Ammon's horn (tissue), 1 donor: ENCODE measurements around the gene ZNF511.

Experiments
- DNase-seq: peaks from one replicate; pipeline ENCODE4 v3.0.0-alpha.2; 2016; ENCODE audit warnings: low spot score

ZNF511 gene

DNA sequence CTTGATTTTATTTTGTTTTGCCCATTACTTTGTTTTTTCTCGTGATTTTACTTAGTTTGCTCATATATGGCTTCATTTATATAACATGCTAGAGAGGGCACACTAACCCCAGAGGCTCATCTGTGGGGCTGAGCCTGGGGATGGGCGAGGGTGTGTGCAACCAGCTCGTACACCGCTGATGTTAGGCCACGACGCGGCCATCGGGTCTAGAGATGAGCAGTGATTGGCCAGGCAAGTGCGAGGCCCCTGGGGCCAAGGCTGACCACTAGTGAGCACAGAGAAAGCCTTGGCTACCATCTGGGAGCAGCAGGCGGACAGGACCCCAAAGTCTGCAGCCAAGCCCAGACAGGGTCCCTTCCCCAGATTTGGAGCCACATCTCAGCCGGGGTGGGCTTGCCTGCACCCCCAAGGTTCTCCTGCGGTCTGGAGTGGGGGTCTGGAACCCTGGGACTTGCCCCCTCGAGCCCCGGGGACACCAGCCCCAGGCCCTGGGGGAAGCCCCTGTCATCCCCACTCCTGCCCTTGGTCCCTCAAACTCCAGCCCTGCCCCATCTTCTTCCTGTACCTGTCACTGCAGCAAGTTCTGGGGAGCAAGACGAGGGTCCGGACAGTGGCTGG, 45.4 kb downstream of the ZNF511 start:
- DNase-seq: no peak

DNA sequence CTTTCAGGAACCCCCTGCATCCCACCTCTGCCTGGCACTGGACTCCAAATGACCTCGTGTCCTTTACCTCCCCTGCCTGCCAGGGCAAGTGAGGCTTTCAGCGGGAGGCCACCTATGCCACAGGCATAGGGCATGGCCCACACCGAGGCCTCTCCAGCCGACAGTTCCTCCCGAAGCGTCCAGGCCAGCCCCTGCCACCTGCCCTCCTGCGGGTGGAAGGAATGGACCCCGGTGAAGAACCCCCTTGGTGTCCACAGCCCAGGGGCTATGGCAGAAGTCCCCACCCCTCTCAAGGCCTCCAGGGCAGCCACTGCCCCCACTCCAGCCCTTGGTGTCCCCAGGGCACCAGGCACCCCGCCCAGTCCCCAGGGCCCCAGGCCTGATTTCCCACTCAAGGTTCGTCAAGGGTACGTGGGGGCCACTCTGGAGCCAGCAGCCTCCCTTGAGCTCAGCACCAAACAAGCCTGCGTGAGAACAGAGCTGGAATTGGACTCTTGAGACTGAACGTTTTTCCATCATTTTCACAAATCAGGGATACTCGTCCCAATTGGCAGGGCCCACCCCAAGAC, 46.0 kb downstream of the ZNF511 start:
- no peak for DNase-seq

DNA sequence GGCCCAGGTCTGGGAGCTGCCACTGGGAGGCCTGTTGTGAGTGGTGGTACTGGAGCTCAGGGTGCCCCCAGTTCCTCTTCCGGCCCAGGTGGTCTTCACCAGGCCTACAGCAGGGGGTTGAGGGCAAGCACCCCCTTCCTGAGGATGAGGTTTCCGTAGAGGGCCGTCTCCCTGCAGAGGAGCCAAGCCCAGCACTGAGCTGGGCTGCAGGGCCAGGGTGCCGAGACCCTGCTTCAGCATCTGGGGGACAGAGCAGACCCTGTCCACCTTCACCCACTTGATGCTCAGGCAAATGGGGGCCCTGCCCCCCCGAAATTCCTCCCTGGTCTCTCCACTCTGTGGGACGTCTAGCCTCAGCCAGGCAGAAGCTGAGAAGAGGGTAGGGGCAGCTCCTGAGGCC, 46.6 kb downstream of the ZNF511 start:
- DNase-seq: no peak

DNA sequence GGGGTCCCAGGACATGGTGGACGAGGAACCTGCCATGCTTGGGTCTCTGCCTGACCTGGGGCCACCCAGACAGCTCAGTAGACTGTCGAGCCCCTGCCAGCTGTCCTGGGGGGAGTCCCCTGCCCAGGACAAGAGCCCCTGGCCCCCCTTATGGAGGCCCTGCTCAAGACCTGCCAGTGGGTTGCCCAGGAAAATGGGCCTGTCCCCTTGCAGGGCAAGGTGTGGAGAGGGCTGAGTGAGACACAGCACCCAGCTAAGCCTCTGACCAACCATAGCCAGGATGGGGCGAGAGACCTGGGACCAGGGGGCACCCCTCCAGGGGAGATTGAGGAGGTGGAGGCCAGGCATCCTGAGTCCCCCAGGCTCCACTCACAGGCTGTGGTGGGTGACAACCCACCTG, 47.3 kb downstream of the ZNF511 start:
- no peak for DNase-seq

DNA sequence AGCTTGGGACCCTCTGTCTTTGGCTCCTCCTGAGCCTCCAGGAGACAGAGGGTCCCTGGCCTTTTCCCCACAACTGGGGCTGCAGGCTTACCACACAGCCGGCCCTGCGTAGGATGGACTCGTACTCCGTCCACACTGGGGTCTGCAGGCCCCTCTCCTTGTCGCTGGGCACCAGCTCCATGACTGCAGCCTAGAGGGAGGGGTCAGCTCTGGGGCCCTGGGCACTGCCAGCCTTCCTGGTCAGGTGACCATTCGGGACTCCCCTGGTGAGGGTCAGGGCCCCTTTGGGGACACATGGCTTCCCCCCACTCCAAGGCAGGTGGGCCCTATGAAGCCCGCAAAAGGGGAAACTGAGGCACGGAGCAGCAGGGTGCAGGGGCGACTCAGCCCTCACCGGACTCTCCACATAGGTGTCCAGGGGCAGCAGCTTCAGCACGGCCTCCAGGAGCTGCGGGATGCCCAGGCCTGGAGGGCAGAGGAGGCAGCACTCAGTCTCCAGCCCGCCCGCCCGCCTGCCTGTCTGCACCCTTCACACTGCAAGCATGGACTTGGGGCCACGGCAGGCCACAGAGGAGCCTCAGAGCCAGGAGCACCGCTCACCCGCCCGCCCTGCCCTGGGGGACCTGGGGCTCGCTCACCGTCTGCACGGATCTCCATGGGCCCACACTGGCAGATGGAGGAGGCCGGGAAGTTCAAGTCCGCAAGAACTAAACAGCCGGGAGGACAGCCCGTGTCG, 48.0 kb downstream of the ZNF511 start:
- DNase-seq: no peak

DNA sequence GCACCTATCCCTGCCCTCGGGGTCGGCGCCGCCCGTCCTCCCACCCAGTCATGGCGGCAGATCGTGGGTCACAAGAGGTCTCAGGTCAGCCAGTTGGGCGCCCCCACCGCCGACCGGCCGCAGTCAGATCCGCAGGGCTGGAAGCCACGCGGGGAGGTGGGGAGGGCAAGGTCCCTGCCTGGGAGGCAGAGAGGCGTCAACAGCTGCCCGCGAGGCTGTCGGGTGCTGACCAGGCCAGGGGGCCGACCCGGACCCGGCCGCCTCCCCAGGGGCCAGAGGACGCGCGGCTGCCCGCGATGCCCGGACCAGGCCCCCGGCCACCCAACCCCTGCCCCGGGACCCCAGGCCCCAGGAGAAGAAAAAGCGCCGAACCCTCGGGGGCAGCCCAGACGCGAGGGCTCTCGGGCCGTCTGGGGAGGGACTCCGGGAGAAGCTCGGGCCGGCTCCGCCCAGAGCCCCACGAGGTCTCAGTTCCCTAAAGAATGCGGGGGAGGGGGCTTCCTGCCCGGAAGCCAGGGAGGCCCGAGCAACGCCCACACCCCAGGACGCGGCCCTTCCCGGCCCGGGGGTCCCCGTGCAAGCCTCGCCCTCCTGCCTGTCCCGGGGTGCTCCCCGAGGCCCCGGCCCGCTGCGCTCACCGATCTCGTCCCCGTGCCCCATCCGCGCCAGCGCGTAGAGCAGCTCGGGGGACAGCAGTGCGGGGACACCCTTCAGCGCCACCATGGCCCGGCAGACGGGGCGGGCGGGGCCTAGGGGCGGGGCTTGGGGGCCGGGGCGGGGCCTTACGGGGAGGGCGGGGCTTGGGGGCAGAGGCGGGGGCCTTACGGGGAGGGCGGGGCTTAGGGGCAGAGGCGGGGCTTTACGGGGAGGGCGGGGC, 48.8 kb downstream of the ZNF511 start, which contains the start of gene FUOM:
TSS of gene FUOM (minus strand) at position 735 of the 877 bp plus-strand sequence. CDS start at position 723, 12 bp downstream.
- DNase-seq: no peak

DNA sequence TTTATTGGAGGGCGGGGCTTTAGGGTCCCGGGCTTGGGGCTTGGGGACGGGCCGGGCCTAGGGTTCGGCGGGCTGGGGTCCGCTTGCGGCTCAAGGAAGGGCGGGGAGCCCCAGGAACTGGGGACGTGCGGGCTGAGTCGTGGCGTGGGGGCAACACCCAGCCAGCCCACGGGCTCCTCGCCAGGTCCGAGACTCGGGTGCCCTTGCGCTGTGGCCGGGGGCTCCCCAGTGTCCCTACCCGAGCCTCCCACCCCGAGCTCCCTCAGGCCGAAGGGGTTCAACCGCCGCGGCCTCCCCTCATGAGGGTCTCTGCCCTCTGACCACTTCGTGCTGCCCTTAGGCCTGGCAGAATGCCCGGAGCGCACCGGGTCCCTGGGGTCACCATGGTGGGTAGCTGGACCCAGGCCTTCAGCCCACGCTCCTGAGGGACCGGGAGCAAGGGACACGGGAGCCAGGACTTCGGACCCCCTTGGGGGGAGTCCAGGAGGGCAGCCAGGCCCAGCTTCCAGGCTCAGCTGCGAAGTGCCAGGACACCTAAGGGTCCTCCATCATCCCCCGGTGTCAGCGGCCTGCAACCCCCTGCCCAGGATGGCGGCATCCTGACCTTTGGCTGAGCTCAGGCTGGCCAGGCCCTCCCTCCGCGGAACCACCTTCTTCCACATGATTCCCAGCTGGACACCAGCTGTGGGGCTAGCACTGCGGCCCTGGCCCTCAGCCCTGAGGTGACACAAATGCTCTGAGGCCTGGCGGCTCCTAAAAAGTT, 49.6 kb downstream of the ZNF511 start:
- DNase-seq: no peak

DNA sequence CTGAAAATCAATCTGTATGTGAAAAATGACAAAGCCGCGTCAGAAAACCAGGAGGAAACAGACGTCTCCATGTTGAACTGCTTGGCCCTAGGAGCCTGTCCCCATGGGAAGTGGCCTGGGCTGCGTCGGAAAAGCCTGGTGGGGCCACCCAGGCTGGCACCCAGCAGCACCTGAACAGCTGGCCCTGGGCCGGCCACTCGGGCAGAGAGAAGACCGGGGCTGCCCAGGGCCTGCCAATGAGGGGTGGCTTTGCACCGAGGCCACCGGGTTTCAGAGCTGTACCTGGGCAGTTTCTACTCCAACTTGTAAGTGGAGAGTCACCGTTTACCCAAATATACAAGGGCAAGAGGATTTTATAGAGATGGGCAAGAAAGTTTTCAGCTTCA, 50.2 kb downstream of the ZNF511 start:
- no peak for DNase-seq

DNA sequence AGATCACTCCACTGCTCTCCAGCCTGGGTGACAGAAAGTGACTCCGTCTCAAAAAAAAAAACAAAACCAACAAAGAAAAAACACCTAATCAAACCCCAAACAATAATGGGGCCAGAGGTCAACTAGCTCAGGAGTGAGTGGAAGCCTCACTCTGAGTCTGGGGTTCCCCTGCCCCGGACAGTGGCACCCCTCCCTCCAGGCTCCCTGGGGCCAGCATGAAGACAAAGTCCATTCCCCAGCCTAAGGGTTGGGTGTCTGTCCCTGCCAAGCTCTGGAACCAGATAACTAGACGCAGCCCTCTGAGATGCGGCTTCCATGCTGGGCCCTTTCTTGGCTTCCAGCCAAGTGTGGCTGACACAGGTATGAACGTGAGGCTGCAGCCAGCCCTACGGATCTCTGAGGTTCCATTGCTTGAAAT, 50.8 kb downstream of the ZNF511 start:
- DNase-seq: no peak

DNA sequence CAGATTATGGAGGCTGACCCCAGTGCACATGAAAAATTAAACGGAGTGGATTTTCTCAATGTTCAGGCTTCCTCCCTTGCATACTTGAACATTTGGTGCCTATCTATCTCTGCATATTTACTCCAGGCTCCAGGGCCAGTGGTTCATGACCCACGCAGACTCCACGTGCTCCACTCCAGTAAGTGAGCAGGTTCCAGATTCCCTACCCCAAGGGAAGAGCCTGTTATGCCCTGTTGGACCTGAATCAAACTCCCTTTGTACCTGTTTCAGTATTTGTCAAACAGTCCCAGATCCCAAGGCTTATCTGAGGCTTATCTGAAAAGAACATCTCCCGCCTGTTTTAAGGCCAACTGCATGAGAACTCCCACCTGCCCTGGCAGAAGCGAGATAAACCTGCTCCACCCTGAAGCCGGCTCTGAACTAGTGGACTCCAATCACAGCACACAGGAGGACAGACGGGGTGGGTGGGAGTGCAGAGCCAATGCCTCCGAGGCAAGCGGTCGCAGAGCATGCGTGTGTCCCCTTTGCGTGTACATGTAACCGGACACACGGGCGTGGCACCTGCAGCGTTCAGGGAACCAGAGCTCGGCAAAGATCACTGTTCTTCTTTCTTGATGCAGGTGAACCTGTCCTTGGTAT, 51.4 kb downstream of the ZNF511 start:
- no peak for DNase-seq

DNA sequence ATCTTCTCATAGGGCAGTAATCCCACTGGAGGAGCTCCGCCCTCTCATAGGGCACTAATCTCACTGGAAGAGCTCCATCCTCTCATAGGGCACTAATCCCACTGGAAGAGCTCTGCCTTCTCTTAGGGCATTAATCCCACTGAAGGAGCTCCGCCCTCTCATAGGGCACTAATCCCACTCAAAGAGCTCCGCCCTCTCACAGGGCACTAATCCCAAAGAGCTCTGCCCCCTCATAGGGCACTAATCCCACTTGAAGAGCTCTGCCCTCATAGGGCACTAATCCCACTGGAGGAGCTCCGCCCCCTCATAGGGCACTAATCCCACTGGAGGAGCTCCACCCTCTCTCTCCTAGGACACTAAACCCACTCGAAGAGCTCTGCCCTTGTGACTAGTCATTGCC, 52.5 kb downstream of the ZNF511 start:
- DNase-seq: no peak

DNA sequence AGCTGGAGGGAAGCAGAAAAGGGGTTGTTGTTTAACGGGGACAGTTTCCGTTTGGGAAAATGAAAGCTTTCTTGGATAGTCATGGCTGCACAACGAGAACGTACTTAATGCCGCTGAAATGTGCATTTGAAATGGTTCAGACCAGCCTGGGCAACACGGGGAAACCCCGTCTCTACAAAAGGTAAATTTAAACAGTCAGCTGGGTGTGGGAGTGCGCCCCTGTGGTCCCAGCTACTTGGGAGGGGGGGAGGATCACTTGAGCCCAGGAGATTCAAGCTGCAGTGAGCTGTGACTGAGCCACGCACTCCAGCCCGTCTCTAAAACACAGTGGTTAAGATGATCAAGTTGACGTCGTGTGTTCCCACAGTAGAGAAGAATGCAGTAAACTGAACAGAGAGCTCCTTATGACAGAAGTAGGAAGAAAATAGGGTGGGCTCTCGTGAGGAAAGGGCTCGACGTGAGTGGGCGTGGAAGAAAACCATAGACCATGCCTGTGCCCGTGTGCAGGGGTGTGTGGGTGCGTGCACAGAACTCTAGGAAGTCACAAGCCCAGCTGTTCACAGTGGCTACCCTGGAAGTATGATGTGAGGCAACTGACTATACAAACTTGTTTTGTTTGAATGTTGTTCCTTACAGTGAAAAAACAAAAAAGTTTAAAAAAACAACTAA, 53.2 kb downstream of the ZNF511 start:
- DNase-seq: no peak
